G401.6 (cell line): Measurements from ENCODE around the gene CREB5.

Experiments
- FAIRE-seq: peaks from 2 replicates; lab custom pipeline; 2012; peaks lifted over from hg19 to GRCh38; lab: Jason Lieb, UNC

CREB5 gene

DNA sequence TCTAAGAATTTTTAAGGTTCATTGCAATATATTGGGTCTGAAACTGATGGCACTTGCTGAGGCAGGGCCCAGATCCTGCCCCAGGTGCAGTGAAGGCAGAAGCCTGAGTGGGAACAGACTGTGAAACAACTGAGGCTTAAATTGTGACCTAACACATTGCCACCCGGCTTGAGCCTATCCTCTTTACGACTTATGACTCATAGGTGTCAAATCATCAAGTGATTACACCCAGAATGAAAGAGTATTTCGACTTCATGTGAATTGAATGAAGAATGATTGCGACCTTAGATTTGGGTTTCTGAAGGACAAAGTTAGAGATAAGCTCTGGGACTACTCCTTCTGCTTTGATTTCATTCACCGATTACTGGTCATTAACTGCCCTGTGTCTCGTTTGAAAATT, 200.9 kb downstream of the CREB5 start:
- FAIRE-seq, result no peak

DNA sequence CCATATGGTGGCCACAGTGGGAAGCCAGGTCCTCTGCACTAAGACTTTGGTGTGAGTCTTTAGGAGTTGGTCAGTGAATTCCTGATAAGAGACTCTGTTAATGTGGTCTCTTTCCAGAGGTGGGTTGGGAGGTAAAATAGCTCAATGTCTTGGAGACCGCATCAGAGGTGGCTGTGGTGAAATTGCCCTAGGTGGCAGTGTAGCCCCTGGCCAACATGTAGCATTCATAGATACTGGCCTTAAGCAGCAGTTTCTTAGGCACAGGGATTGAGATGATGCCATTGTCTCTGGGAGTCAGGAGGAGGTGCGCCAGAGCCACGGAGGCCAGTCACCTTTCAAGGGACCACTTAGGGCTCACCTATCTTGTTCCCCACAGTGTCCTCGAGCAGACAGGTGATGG, 202.8 kb downstream of the CREB5 start:
- FAIRE-seq, result no peak

DNA sequence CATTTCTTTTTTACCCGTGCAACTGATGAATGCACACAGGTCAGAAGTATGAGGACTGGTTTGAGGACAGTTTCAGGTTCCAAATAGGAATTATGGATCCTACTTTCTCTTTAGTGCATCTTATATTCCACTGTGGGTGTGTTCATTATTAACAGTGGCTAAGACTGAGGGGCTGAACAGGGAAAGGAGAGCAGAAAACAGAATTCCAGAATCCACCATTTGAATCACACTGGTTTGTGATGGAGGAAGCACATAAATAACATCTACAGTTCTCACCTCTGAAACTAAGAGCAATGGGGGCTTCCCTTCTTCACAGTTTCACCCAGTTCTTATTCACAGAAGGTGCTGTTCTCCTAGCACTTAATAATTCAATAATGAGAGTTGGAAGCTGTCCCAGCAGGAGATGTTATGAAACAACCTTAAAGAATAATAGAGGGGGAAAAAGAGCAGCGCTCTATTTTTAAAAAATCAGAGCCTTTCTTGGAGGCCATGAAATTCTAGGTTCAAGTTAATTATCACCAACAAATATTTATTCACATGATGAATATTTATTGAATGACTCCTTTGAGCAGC, 205.1 kb downstream of the CREB5 start:
- FAIRE-seq, result no peak

- FAIRE-seq, result no peak
These were observed 206.1 kb downstream of the CREB5 start for GRCh38 chr7:28618383-28618782.

- no peak for FAIRE-seq
These were observed 206.9 kb downstream of the CREB5 start for GRCh38 chr7:28619256-28619655.

GRCh38 chr7:28621369-28621841, 209.1 kb downstream of the CREB5 start:
- no peak for FAIRE-seq

DNA sequence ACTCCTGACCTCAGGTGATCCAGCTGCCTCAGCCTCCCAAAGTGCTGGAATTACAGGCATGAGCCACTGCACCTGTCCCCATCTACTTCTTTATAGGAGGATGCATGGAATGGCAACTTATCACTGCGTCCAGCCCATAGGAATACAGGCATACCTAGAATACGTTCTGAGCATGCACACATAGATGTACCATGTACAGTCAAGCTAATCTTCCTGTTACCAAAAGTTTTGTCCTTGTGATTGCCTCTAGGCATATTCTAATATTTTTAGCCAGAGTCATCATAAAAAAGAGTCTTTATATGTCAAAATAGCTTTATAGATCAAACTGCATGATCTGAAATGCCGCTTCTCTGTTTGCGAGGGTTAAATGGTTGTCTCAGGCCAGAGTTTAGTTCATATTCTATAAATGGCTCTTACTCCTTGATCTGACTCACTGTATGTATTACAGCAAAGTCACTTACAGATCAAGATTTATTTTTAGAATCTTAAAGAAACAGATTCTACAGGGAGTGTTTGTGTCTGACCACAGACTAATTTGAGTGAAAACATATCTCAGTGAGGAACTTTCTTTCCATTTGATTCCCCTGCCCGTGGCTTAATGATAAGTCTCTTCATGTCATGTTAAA, 210.9 kb downstream of the CREB5 start:
- FAIRE-seq, result no peak

GRCh38 chr7:28623863-28624262, 211.5 kb downstream of the CREB5 start:
- no peak for FAIRE-seq

DNA sequence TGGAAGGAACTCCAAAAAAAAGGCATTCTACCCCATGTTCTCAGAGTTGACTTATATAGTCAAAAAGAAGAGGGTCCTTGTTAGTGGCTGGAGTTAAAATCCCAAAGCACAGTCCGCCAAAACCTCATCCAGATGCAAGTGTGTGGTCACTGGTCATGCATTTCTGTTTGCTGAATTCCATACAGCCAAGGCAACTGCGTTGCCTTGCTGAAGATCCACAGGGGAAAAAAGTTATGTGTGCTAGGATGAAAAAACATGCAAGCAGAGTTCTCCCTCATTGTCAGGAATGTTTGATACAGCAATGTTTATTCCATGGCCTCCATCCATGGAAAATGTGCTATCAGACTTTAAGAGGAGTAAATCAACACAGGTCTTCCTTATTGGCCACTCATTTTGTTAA, 213.1 kb downstream of the CREB5 start:
- FAIRE-seq, result no peak

- no peak for FAIRE-seq
These were observed 213.9 kb downstream of the CREB5 start for GRCh38 chr7:28626221-28626620.

GRCh38 chr7:28626624-28627262, 214.4 kb downstream of the CREB5 start:
- peak; percentile 46 for FAIRE-seq

DNA sequence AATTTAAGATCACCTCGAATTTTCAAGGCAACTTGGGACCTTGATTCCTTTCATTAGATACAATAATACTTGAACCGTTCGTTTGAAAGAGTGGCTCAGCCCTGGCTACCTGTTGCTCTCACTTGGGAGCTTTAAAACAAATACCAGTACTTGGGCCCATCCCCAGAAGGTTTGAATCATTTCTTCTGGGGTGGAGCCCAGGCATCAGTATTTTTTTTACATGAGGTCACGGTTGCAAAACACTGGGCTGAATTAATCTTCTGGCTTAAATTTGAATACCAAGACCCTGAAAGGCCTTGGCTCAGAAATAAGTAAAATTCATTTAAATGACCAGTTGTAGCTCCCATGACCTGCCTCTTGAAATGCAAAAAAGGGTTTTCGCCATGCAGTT, 214.9 kb downstream of the CREB5 start:
- FAIRE-seq, result no peak

DNA sequence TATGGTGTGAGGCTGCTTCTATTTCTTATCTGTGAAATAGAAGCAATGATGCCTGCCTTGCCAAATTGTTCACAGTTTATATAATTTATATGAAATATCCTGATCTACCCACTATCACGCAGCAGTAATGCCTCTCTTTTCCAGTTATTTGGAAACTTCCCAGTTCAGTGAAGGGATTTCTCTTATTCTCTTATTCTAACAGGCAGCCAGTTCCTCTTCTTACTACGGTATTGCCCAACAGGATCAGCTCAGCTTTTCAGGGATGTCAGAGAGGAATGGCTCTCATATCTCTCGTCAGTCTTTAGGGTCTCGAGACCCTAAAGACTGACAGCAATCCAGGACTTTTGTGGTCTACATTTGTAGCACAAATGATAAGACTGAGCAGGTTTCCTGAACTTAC, 215.6 kb downstream of the CREB5 start:
- FAIRE-seq, result no peak

GRCh38 chr7:28629216-28629842, 217.0 kb downstream of the CREB5 start:
- no peak for FAIRE-seq

DNA sequence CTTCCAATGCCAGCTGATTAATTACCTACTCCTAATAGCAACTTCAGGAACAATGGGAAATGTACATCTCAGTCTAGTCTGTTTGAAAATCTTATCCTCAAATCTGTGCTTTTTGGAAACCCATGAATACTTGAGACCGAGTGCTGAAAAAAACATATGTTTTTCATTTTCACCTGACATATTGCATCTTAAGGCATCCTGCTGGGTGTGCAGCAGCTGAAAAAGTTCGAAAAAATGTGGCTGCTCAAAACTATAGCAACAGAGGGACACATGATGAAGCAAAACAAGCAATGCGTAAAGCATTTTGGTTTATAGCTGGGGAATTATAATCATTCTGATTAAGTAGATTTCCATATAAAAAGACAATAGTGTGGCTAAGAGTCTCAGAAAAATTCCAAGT, 218.0 kb downstream of the CREB5 start:
- no peak for FAIRE-seq

DNA sequence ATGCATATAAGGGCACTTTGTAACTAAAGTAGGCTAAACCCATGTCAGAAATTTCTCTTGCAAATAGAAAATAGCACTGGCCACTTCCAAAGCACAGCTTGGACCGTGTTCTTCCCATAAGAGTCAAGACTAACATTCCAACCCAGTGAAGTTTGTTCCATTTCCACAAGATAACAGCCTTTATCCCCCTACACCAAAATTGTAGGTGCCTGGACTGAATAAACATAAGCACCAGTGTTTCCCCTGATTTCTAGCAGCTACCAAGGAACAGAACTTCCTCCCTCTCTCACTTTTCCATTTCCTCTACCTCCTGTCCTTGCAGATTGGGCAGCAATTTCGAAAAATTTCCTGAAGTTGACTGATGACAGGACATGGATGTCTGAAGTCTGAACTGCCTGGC, 219.7 kb downstream of the CREB5 start:
- no peak for FAIRE-seq

DNA sequence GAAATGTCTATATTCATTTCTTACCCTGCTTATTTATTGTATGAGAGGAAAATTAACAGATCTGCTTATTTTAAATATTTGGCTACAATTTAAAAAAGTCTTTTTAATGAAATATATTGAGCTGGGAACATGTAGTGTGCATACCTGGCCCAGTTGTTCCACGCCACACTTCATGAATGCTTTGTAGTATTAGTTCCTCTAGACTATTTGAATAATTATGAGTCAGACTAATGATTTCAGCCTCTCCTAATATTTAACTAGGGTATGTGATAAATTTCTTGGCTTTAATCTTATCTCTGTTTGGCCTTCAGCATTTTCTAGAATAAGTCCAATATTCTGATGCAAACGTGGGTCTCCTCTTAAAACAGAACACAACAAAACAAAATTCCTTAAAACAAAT, 226.6 kb downstream of the CREB5 start:
- no peak for FAIRE-seq

- FAIRE-seq, result no peak
These were observed 227.7 kb downstream of the CREB5 start for GRCh38 chr7:28640001-28640400.

DNA sequence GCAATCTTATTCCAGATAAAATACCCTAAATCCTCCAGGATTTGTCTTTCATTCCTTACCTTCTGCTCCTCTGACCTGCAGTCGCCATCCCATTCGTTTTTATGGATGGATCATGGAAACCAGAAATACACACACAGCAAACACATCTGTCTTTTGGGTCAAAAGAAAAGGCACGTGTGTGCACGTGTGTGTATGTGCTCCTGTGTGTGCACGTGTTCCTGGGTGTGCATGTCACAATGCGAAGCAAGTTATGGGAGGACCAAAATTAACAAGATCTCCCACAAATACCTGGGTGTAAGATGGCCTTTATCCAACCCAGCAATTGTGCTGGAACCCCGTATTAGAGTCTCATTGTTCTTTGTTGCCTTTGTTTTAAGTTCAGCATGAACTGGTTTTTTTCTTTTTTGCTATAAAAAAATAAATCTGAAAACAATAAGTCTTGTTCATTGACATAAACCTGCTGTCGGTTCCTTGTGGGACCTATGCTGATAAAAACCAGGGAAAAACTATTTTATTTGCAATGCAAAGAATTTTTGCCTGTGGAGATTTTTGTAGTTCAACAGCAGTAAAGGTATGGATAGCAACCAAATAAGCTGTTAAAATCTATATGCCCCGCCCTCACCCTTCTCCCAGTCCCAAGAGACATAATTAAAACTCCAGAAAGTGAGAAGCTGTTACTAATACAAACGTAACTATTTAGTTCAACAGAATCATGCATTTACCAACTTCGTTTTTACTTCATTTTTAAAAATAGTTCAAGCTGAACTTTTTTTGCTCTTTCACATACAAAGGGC, 229.6 kb downstream of the CREB5 start:
- no peak for FAIRE-seq

GRCh38 chr7:28643188-28643569, 230.9 kb downstream of the CREB5 start:
- no peak for FAIRE-seq

DNA sequence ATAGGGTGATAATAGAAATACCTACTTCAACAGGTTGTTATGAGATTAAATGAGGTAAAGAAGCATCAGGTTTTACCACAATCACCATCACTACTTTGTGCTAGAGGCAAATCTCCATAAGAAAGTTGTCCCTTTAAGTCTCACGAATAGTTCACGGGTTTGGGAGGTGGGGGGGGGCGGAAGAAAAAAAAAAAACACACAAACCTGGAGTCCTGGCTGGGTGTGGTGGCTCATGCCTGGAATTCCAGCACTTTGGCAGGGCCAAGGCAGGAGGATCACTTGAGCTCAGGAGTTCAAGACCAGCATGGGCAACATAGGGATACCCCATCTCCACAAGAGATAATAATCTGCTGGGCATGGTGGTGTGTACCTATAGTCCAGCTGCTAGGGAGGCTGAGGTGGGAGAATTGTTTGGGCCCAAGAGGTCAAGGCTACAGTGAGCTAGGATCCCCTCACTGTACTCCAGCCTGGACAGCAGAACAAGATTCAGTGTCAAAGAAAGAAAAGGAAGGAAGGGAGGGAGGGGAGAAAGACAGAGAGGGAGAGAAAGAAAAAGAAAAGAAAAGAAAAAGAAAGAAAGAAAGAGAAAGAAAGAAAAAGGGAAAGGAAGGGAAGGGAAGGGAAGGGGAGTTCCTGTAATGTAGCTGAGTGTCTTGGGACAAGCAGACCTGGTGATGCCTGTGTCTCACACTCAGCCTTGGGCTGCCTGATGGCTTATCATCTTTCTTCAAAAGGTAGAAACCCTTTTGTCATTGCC, 231.4 kb downstream of the CREB5 start:
- no peak for FAIRE-seq

- FAIRE-seq, result no peak
These were observed 233.5 kb downstream of the CREB5 start for GRCh38 chr7:28645866-28646265.
